Measurements from ENCODE around the gene MAZ.

DNA sequence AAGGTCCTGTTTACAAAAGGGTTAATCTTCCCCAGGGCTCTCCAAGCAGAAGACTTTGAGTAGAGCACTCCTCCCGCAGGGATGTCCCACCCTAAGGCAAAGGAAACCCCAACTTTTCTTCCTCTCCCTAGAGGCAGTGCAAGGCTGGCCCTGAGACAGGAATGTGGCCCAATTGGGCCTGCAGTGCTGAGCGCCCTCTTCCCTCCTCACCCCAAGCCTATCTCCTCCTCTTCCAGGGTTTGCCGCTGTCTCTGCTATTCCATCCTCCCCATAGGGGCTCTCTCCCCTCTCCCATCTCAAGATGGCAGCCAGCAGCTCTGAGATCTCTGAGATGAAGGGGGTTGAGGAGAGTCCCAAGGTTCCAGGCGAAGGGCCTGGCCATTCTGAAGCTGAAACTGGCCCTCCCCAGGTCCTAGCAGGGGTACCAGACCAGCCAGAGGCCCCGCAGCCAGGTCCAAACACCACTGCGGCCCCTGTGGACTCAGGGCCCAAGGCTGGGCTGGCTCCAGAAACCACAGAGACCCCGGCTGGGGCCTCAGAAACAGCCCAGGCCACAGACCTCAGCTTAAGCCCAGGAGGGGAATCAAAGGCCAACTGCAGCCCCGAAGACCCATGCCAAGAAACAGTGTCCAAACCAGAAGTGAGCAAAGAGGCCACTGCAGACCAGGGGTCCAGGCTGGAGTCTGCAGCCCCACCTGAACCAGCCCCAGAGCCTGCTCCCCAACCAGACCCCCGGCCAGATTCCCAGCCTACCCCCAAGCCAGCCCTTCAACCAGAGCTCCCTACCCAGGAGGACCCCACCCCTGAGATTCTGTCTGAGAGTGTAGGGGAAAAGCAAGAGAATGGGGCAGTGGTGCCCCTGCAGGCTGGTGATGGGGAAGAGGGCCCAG is 6.7 kb downstream of the MAZ start:
- TF ChIP-seq, protein P1, sequence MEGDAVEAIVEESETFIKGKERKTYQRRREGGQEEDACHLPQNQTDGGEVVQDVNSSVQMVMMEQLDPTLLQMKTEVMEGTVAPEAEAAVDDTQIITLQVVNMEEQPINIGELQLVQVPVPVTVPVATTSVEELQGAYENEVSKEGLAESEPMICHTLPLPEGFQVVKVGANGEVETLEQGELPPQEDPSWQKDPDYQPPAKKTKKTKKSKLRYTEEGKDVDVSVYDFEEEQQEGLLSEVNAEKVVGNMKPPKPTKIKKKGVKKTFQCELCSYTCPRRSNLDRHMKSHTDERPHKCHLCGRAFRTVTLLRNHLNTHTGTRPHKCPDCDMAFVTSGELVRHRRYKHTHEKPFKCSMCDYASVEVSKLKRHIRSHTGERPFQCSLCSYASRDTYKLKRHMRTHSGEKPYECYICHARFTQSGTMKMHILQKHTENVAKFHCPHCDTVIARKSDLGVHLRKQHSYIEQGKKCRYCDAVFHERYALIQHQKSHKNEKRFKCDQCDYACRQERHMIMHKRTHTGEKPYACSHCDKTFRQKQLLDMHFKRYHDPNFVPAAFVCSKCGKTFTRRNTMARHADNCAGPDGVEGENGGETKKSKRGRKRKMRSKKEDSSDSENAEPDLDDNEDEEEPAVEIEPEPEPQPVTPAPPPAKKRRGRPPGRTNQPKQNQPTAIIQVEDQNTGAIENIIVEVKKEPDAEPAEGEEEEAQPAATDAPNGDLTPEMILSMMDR (IDR thresholded peaks at IDR 0.05), result no peak
- TF ChIP-seq POLR2A (IDR thresholded peaks at IDR 0.05), result no peak
- no peak for TF ChIP-seq POLR2AphosphoS5 (IDR thresholded peaks at IDR 0.05)

All from suprapubic skin (tissue), 4 donors.